MM.1S (cell line): ENCODE measurements around the gene PCDHGA11.

ENCODE experiments used
- EZH2phosphoT487 ChIP-seq: fragments of 300-600 bp; sonication (generic); IDR thresholded peaks from 2 replicates; pipeline ENCODE4 v1.6.1; 2018; ENCODE audit warnings: antibody characterized with exemption, low read length
- TF ChIP-seq, protein P1 (sequence below): fragments of 300-600 bp; sonication (generic); IDR thresholded peaks from 2 replicates; pipeline ENCODE4 v1.5.1; 2016; ENCODE audit warnings: antibody characterized with exemption, low read length, mixed read lengths

DNA sequence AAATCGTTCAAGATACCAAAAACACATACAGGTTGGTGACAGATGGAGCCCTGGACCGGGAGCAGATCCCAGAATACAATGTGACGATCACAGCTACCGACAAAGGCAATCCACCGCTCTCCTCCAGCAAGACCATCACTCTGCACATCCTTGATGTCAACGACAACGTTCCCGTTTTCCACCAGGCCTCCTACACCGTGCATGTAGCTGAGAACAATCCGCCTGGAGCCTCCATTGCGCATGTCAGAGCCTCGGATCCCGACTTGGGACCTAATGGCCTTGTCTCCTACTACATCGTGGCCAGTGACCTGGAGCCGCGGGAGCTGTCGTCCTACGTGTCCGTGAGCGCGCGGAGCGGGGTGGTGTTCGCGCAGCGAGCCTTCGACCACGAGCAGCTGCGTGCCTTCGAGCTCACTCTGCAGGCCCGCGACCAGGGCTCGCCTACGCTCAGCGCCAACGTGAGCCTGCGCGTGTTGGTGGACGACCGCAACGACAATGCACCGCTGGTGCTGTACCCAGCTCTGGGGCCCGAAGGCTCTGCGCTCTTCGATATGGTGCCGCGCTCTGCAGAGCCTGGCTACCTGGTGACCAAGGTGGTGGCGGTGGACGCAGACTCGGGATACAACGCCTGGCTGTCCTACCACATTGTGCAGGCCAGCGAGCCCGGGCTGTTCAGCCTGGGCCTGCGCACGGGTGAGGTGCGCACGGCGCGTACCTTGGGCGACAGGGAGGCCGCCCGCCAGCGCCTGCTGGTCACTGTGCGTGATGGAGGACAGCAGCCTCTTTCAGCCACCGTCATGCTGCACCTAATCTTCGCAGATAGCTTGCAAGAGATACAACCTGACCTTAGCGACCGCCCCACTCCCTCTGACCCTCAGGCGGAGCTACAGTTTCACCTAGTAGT is 49.0 kb upstream of the PCDHGA11 start:
- TF ChIP-seq, protein P1, sequence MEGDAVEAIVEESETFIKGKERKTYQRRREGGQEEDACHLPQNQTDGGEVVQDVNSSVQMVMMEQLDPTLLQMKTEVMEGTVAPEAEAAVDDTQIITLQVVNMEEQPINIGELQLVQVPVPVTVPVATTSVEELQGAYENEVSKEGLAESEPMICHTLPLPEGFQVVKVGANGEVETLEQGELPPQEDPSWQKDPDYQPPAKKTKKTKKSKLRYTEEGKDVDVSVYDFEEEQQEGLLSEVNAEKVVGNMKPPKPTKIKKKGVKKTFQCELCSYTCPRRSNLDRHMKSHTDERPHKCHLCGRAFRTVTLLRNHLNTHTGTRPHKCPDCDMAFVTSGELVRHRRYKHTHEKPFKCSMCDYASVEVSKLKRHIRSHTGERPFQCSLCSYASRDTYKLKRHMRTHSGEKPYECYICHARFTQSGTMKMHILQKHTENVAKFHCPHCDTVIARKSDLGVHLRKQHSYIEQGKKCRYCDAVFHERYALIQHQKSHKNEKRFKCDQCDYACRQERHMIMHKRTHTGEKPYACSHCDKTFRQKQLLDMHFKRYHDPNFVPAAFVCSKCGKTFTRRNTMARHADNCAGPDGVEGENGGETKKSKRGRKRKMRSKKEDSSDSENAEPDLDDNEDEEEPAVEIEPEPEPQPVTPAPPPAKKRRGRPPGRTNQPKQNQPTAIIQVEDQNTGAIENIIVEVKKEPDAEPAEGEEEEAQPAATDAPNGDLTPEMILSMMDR: no peak
- TF ChIP-seq EZH2phosphoT487: no peak
